ENCODE results near the gene CD58.
"Not testable (repeated sequence)": the region's sequence is repeated elsewhere in the genome, so short reads cannot be mapped to it uniquely, and the experiment has no call there.

The CD58 gene

DNA sequence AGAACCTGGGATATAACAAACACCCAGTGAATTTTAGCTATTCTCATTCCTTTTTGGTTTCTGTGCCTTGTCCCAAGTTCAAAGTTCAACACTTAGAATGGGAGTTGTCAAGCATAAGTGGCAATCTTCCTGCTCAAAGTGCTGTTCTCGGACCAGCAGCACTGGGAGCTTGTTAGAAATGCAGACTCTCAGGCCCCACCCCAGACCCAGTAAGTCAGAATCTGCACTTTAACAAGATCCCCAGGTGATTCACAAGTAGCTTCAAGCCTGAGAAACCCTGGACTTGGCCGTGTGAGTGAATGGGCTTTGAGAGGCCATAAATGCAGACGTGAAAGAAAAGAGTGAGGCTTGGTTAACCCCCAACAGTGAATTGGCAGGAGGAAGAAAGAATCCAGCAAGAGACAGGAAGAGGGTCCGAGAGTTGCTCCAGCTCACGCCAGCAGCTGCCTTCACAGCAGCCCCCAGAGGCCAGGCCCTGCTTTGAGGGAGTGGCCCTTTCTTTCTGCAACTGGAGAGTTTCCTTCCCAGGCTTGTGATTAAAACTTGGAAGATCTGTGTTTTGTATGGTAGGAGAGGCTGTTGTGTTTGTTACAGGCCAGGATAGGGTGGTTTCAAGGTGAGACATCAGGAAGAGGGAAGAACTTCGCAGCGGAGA lies 21.3 kb upstream of the CD58 start:
- DNase-seq: not testable (repeated sequence)

DNA sequence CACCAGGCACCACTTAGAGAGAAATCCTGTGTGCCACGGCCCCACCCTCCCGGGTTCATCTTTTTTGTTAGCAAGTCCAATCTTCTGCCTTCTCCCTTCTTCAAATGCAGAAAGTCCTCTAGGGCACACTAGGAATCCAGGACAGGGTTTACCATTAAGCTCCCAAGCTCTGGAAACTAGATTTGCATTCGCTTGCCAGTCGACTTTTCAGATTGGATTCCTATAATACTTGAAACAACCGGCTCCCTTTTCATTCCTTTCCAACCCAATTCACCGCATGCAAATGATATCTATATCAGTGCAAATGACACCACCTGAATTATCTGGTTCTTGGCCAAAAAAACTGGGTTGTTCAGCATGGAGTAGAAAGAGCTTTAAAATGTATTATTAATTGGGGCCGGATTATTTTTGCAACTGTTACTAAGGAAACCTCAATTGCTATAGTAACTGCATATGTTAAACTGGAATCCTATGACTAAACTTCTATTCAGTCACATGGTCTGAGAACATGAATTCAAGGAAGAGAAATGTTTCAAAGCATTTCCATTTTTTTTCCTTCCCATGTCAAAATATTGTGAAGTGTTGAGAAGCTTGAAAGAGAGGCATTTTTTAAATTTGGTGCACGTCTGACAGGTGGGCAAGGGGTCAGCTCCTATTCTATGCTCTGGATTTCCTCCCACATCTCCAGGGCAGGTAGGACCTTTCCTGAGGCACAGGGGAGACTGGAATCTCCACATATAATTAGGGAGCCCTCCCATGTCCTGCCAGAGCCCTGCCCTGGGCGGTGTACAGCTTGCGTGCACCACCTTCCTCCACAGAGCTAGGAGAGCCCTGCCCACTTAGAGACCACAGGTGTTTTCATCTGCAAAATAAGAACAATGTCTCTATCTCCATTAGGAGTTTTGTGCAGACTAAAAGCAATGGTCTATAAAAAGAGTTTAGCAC lies 20.5 kb upstream of the CD58 start:
- not testable (repeated sequence) for DNase-seq

DNA sequence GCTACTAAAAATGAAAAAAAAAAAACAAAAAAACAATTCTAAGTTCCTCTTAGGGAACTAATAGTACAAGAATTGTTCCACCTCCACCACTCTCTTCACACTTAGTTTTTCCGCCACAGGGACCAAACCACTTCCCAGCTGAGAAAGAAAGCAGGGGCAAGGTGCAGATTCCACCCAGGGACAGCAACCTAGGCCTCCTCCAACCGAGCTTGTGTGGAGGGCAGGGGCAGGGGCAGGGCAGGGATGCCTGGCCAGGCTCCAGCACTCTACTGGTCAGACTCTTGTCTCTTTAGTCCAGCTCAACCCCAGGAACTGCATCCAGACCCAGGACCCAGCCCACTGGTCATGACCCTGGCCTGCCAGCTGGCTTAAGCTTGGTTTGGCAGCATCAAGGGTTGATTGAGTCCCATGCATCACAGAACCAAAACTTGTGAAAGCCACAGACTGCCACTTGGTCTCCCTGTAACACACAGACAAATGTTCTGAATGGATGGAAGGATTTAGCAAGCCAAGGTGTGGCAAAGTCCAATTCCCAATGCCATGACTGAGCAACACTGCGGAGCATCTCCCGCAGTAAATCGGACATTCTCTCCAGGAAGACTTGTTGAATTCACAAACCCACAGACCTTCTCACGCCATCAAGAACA lies 19.7 kb upstream of the CD58 start:
- not testable (repeated sequence) for DNase-seq

DNA sequence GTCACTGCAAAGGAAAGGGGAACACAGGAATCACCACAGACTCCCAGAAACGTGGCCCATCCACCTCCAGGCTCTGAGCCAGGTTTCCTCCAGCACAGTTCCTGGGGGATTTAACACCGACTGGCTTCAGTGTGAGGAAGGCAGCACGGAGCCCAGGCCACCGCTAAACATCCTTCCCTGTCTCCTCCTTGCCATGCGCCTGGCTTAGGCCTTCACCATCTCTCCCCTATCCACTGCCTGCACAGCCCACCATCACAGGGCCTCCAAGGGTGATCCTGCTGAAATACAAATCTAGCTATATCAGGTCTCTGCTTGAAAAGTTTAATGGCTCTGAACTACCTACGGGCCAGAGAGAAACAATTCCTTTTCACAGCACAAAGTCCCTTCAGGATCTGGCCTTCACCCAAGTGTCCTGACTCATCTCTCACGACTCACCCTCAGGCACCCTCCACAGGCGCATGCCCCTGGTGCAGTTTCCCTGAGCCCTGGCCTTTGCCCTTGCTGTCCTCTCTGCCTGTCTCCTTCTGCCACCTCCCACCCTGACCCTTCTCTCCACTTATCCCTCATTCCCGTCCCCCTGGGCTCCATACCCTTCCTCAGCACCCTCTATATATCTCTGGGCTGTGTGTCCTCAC lies 18.4 kb upstream of the CD58 start:
- not testable (repeated sequence) for DNase-seq

DNA sequence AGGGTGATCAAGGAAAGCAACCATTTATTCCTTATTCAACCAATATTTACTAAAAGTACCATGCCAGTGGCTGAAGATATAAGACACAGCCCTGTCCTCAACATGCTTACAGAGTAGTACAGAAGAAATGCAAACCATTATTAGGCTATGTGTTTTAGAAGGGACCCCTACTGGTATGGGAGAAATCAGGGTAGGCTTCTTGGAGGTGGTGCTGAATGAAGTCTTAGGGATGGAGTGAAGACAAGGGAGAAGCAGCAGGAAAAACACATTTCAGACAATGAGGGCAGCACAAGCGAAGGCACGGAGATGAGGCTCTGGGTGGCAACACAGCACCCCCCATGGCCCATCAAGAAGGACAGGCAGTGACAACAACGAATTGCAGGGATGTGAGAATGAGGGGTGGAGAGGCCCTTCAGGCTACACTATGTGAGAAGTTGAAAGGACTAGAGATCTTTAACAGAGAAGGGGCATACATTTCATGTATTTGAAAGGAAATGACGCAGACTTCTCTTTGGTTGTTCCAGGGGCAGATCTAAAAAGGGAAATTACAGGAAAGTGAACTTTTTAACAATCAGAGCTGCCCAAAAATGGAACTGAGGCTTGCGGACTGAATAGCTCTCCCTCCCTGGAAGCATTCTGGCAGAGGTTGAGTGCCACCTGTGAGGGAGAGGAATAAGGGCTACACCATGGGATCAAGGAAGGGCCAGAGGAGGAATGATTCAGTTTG lies 16.8 kb upstream of the CD58 start:
- DNase-seq: no peak

DNA sequence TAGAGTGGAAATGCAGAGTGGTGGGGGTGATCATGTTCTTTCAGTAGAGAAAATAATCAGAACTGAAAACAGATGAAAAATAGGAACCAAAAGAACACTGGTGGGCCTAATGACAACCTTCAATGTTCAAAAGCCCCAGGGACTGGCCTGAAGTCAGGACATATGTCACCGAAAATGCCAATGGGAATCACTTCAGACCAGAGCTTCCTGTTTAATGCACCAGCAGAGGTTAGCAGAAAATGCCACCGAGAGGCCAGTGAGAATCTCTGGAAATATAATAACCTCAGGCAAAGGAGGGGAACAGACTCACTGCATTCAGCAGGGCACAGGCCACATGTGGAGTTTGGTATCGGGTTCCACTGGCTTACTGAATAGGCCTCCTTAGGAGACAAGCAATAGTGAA lies 15.9 kb upstream of the CD58 start:
- DNase-seq: no peak

DNA sequence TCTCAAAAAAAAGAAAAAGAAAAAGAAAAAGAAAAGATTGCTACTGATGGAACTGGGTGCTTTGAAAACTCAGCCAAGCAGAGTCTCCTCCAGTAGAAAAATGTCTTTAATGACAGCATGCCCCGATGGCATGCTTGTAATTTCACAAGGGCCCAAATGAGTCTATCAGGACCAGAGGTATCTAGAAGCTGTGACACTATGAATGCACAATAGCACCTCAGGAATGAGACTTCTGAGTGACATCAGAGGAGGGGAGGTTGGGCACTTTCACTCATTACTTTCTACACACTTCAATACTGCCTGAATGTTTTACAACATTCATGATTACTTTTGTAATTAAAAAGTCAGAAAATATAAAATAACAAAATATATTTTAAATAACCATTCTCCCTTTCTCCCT lies 15.1 kb upstream of the CD58 start:
- no peak for DNase-seq

DNA sequence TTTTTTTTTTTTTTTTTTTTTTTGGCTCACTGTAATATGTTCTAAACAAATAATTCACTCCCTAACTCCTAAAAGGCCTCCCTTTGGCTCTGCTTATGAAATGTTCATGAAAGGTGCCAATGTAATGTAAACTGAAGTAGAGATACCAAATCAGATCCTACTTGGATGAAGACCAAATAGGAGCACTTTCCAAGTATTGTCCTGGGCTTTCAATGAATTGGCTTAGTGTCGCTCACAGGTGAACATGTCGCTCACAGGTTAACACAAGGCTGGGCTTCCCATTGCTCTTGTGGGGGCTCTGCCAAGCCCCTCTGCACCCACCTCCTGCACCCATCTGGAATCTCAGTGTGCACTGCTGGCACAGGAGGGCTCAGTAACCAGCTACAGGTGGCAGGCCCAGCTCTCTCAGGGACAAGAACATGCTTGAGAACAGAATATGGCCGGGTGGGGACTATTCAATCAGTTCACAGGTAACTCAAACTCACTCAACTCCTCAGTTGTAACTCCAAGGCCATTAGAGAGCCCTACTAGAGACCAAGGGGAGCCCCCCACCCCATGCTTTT lies 10.6 kb upstream of the CD58 start:
- DNase-seq: no peak

DNA sequence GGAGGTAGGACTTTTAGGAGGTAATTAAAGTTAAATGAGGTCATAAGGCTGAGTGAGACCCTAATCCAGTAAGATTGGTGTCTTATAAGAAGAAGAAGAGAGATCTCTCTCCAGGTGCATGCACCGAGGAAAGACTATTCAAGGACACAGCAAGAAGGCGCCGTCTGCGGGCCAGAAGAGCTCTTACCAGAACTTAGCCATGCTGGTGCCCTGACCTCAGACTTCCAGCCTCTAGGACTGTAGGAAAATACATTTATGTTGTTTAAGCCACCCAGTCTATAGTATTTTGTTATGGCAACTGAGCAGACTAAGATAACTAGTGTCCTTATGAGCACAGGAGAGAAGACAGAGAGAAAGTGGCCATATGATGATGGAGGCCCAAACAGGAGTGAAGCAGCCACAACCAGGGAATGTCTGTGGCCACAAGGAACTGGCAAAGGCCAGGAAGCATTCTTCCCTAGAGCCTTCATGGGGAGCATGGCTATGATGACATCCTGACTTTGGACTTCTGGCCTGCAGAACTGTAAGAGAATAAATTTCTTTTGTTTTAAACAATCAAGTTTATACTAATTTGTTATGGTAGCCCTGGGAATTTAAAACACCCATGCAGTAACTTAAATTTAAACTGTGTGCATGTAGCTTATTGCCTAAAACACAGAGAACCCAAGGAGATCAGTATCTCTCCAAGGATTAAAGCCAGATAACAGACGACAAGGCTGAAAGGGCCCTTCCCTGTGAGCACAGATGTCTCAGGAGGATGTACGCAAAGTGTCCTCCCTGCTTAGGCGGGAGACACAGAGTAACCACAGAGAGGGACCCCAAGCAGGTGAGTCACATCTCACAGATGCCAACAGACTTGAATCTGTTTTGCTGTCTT lies 9.9 kb upstream of the CD58 start:
- DNase-seq: no peak

DNA sequence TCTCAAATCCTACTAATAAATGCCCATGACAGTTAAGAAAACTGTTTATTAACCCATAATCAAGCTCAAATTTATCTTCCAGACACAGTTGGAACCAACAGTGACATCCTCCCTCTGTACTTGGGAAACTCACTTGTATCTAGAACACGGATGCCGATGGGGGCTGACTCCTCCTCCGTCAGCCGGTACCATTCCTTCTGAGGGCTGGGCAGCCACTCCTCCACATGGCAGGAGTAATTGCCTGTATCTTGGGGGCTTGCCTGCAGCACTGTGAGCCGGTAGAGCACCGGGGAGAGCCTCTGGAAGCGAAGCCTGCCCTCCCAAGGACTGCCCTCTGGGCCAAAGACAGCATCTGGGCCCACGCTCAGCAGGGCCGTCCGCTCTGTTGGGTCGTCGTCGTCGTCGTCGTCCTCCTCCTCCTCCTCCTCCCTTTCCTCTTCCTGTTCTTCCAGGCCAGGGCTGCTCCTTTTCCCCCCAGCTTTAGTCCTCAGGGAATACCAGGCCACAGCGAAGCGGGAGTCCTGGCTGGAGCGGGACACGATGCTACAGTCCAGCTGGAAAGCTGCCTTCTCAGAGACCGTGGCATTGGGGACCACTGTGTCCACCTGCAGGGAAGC lies 8.5 kb upstream of the CD58 start:
- no peak for DNase-seq

DNA sequence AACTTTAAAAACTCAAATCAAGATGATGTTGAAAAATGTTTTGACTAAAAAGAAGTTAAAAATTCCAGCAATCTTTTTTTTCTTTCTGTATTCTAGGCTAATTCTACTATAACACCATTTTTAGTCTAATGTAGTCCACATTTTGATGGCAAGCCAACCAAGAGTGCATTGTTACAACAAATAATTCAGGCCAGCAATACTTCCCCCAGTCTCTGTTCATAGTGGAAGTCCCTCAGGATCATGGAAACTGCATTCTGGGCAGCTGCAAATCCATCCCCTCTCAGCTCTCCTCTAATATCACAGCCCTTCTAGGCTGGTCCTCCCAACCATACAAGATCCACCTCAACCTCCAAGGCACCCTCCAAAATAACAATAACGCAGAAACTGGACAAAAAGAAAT lies 7.8 kb upstream of the CD58 start:
- no peak for DNase-seq

DNA sequence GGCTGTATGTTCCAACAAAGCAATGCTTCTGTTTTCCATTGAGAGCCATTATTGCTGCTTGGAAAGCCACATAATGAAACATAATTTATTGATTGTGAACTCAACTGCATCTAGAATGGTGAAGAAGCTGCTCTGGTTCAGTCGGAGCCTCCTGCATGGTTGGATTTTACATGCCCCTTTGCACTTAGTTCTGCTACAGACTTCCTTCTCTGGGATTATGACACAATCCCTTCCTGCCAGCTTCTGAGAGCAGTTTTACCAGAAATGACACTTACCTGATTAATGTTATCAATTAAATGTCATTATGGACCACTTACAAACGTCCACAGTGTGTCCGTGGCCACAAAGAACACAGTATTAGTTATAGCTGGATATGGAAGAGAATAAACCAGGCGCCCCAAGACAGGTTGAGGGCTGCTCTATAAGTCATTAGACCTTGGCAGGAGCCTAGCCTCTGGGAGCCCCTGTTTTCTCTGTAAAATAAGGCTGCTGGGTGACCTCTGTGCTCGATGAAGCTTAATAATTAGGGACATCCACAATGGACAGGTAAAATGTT lies 7.0 kb upstream of the CD58 start:
- DNase-seq: no peak

DNA sequence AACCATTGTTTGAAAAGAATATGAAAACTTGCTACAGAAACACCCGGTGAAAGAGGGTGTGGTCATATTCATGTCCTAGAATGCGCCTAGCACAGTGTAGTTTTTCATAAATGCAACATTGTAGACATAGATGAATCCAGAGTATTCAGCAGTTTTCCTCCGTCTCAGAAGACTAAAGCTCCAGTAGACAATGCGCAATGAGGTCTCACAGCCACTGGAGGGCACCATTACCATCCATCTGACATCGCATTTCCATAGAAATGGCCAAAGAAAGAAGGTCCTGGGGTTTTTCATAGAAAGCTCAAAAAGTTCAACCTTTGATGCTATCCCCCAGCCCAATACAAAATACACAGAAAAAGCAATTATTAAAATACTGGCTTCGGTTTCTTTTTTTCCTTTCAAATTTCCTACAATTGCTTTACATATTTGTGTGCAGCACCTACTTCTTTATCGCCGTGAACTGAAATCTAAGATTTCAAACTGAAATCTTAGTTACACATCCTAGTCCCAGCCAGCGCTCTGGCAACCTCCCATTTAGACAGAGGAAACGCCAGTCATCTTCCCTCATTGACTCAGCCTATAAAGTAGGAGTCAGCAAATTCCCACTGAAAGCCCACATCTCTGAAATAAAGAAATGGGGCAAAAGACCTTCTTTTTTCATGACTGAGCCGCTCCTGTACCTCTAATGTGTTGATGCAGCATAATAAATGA lies 3.9 kb upstream of the CD58 start:
- peak; percentile 55 for DNase-seq

DNA sequence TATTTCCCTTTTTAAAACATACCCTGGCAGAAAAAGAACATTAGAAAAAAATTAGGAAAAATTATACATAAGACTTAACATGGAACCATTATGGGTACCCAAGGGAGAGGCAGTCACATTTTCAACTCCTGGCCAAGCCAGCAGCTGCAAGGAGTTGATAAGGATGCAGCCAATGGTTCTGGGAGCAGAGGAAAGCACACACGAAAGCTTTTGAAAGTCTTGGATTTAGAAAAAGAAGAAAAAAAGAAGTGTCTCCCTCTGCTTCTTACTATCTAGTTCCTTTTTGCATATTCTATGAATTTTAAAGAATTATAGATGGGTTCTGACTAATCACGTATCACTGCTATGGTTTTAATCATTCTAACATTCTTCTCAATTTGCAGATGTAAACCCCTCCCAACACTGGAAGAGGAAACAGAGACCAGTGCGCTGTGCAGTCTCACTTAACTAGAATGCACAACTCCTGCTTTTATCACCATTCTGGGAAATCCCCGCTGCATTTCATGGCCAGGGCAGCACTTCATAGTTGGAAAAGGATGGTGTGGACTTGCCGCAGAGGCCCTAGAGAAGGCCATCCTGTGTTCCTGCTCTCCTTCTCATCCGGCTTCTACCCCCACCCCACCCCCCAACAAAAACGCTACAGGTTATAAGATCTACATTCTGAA lies 2.7 kb upstream of the CD58 start:
- no peak for DNase-seq

DNA sequence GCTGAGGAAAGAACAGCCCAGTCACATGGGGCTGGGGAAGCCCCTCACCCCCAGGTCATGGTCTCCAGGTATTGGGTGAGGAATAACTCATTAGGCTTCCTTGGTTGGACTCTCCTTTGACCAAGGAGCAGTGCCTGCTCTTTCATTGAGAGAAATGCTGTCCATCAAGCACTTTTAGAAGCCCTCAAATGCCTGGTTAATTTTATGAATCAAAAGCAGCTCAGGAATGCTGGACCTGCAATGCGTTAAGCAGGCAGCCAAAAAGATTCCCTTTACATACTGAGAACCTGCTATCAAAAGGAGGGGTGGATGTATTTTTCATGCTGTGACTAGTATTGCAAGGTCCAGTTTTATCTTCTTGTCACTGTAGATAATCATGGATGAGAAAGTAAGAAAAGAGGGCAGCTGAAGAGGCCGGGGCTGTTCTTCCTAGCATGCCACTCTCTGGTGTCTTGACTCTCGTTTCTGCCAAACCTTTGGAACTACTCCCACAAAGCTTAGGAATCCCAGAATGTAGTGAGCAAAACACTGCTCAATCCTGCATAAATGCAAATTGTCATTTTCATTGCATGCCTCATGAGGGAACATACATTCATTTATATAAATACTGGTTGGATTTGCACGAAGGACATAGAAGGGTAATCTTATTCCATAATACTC lies 2.1 kb upstream of the CD58 start:
- no peak for DNase-seq

DNA sequence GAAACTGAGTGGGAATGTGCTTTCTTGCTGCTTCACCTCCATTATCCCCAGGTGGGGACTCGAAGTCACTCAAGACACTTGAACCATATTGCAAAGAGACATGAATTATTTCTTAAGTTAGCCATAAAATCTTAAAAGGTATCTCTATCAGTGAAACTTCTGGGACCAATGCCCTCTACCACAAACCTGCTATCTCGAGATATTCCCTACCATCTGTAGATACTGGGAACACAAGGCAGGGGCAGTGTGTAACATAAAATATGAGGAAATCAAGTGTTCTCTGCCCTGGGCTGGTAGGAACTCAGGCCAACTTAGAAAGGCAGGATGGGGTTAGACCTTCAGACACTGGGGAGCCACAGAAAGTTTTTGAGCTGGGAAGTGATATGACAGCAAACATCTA lies 1.3 kb upstream of the CD58 start:
- no peak for DNase-seq

DNA sequence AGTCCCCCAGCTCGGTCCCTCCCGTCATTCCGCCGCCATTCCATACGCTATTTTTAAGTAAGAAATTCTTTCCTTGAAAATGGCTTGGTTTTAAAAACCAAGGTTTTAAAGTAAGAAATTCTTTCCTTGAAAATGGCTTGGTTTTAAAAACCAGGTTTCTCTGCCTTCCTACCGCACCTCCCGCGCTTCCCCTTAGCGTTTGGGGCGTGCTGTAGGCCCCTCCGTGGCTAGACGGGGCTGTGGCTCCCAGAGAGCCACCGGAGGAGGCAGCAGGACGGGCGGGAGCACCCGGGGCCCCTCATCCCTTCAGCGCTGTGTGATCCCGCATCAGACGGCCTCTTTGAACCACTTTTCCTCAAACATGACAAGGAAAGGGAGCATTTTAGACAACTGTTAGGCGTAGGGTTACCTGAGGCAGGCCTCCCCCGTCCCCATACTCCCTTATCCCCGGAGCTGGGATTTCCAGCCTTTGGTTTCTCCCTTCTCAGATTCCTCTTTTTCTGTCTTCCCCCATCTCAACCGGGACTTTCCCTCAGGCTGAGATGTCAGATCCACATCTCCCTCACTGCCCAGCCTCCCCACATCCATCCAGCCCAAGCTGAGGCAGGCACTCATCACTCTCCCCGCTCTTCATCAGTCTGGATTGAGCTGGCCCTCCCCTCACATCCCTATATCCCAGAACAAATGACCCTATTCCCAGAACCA lies 541 bp upstream of the CD58 start:
- DNase-seq: no peak

DNA sequence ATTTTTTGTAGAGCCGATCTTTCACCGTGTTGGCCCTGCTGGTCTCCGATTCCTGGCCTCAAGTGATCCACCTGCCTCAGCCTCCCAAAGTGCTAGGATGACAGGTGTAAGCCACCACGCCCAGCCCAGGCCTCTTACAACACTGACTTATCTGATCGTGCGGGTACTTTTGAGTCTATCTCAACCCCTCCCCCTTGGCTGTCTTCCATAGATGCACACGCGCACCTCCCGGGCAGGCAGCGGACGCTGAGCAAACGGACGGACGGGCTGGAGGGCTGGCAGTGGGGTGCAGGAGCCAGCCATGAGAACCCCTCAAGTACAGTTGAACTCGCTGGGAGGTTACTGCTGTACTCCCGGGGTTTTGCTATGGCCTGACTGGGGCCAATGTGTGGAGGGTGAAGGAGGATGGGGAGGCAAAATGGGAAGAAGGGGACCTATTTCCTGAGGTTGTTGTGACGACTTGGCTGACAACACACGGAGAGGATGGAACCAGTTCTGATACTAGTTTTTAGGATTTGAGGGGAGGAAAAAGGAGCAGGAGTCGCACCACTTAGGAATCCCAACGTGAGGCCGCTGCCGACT lies 959 bp downstream of the CD58 start:
- peak; percentile 33 for DNase-seq
